K562 (cell line): ENCODE data around the gene DSE. TPM values are rescaled to one million over a fixed set of nuclear protein-coding genes. Genes with fewer than 3 reads are reported as not detected.
A peak's percentile ranks its signal among the peaks of the same experiment; 100 is the strongest.

ENCODE experiments used
- ATAC-seq: fragments of 200-7000 bp; cut with Tn5 transposase; 3 replicates; pipeline ENCODE4 v1.9.1; 2020; ENCODE audit warnings: moderate library complexity
- BruUV-seq: library from RNA; stranded (reverse); fragments of 400-500 nt; replicated peaks from 2 replicates; lab custom pipeline; 2021; lab: Mats Ljungman, UMichigan
- CTCF ChIA-PET: fragments of 300-600 bp; formaldehyde crosslinking; extraction: SDS; loops from one replicate; lab custom pipeline; 2021; ENCODE audit warnings: low intra/inter-chr PET ratio; lab: Yijun Ruan, JAX
- POLR2A ChIA-PET: fragments of 300-600, 350-650 bp; sonication (Branson Sonifier 250); formaldehyde crosslinking; extraction: SDS; loops from one replicate; lab custom pipeline; 2021; ENCODE audit warnings: antibody characterized with exemption, inconsistent platforms; lab: Yijun Ruan, JAX
- DNase-seq, 4 experiments: peaks; one replicate each; pipeline versions ENCODE4 v3.0.0 to v3.0.0-alpha.2; 2011 to 2018; ENCODE audit warnings: low spot score in 3 of 4, mixed read lengths in 3 of 4; ENCODE audit errors: extremely low read depth in 1 of 4
- FAIRE-seq: peaks from 2 replicates; lab custom pipeline; 2011; peaks lifted over from hg19 to GRCh38; lab: Jason Lieb, UNC
- H2AFZ ChIP-seq: 2 replicates; pipeline ENCODE4 v1.6.0; 2011; ENCODE audit warnings: low read depth, low read length, control low read depth, inconsistent platforms
- H3K27ac ChIP-seq: fragments of 200-600 bp; 3 replicates; pipeline ENCODE4 v1.8.0; 2011; ENCODE audit warnings: low read depth, mild to moderate bottlenecking, control low read depth, inconsistent platforms, low read length, moderate library complexity, mixed read lengths; ENCODE audit errors: extremely low read depth
- H3K27me3 ChIP-seq, 2 experiments: fragments of 300-600 bp in 1 of 2; 2 replicates in 1 of 2; 3 replicates in 1 of 2; pipeline versions ENCODE4 v1.6.0 to v1.8.0; 2011; ENCODE audit warnings: inconsistent platforms in 2 of 2, low read length in 2 of 2, mild to moderate bottlenecking in 1 of 2, mixed read lengths in 1 of 2, moderate library complexity in 1 of 2; ENCODE audit not compliant: control insufficient read depth in 2 of 2, insufficient read depth in 2 of 2
- H3K36me3 ChIP-seq: fragments of 300-600 bp; 3 replicates; pipeline ENCODE4 v1.8.0; 2011; ENCODE audit warnings: mild to moderate bottlenecking, low read length, inconsistent platforms; ENCODE audit not compliant: control insufficient read depth, insufficient read depth
- H3K4me1 ChIP-seq, 2 experiments: fragments of 200-600 bp in 1 of 2; replicated peaks in 1 of 2; 2 replicates in 1 of 2; 3 replicates in 1 of 2; pipeline versions ENCODE4 v1.5.1 to v1.8.0; 2011; ENCODE audit warnings: inconsistent platforms in 2 of 2, low read length in 2 of 2, mild to moderate bottlenecking in 1 of 2, mixed read lengths in 1 of 2, moderate library complexity in 1 of 2; ENCODE audit not compliant: control insufficient read depth in 2 of 2, insufficient read depth in 2 of 2
- H3K4me2 ChIP-seq: 2 replicates; pipeline ENCODE4 v1.6.1; 2011; ENCODE audit warnings: low read length, control low read depth, inconsistent platforms, mixed read lengths; ENCODE audit not compliant: insufficient read depth
- H3K4me3 ChIP-seq: fragments of 200-600 bp; sonication (generic), shearing (Covaris generic); 2 replicates; pipeline ENCODE4 v1.5.1; 2016; ENCODE audit warnings: control low read depth, inconsistent platforms
- H3K79me2 ChIP-seq: fragments of 200-600 bp; 3 replicates; pipeline ENCODE4 v1.8.0; 2011; ENCODE audit warnings: low read length, inconsistent platforms; ENCODE audit not compliant: control insufficient read depth, insufficient read depth
- H3K9ac ChIP-seq, 2 experiments: 2 replicates each; pipeline versions ENCODE4 v1.6.0 to v1.6.1; 2011; ENCODE audit warnings: low read depth in 2 of 2, low read length in 2 of 2, control low read depth in 1 of 2, inconsistent platforms in 1 of 2, mild to moderate bottlenecking in 1 of 2, mixed read lengths in 1 of 2; ENCODE audit not compliant: insufficient read depth in 1 of 2
- H3K9me1 ChIP-seq: one replicate; pipeline ENCODE4 v1.6.0; 2011; ENCODE audit warnings: inconsistent platforms, mild to moderate bottlenecking, low read length, moderate library complexity; ENCODE audit not compliant: control insufficient read depth, insufficient read depth
- H3K9me3 ChIP-seq: replicated peaks from 2 replicates; pipeline ENCODE4 v1.5.1; 2011; ENCODE audit warnings: low read depth, low read length, inconsistent platforms; ENCODE audit not compliant: control insufficient read depth, insufficient read depth
- H4K20me1 ChIP-seq: replicated peaks from 2 replicates; pipeline ENCODE4 v1.6.1; 2011; ENCODE audit warnings: low read length, inconsistent platforms, mixed read lengths; ENCODE audit not compliant: control insufficient read depth, insufficient read depth
- ATF4 ChIP-seq: fragments of 450-650 bp; formaldehyde crosslinking; IDR thresholded peaks from 2 replicates; pipeline ENCODE4 v1.4.0; 2022; ENCODE audit warnings: mild to moderate bottlenecking, moderate library complexity
- CHAMP1 ChIP-seq: fragments of 450-650 bp; IDR thresholded peaks from 2 replicates; pipeline ENCODE4 v1.6.1; 2016; ENCODE audit warnings: mild to moderate bottlenecking
- CREM ChIP-seq: IDR thresholded peaks from 2 replicates; pipeline ENCODE4 v1.6.1; 2014; ENCODE audit warnings: antibody characterized with exemption, low read depth
- GTF2E2 ChIP-seq: fragments of 200-800 bp; sonication (Bioruptor generic); IDR thresholded peaks from 2 replicates; pipeline ENCODE4 v1.6.1; 2016; ENCODE audit warnings: missing genetic modification characterization, missing compliant biosample characterization
- PML ChIP-seq: IDR thresholded peaks from 2 replicates; pipeline ENCODE4 v1.6.1; 2012; ENCODE audit warnings: low read length, inconsistent platforms
- RCOR1 ChIP-seq, 2 experiments: IDR thresholded peaks; 2 replicates each; pipeline ENCODE4 v1.6.1; 2012; ENCODE audit warnings: low read depth in 2 of 2, low read length in 2 of 2, borderline replicate concordance in 1 of 2, improper control_type of control experiment in 1 of 2
- RFX1 ChIP-seq: fragments of 450-650 bp; IDR thresholded peaks from 2 replicates; pipeline ENCODE4 v1.6.1; 2016; ENCODE audit warnings: mild to moderate bottlenecking, moderate library complexity
- SAP30 ChIP-seq: fragments of 200-600 bp; sonication (generic); IDR thresholded peaks from 2 replicates; pipeline ENCODE4 v1.6.1; 2012; ENCODE audit warnings: borderline replicate concordance, low read depth, mild to moderate bottlenecking, moderate library complexity, low read length, control low read depth, inconsistent platforms; ENCODE audit not compliant: insufficient read depth, poor library complexity, severe bottlenecking
- SMARCA4 ChIP-seq: fragments of 450-650 bp; IDR thresholded peaks from 2 replicates; pipeline ENCODE4 v1.6.1; 2016
- TFE3 ChIP-seq: fragments of 450-650 bp; formaldehyde crosslinking; IDR thresholded peaks from 2 replicates; pipeline ENCODE4 v1.4.0; 2020; ENCODE audit warnings: mild to moderate bottlenecking, mixed read lengths
- ZBTB17 ChIP-seq: fragments of 450-650 bp; formaldehyde crosslinking; IDR thresholded peaks from 2 replicates; pipeline ENCODE4 v1.4.0; 2020; ENCODE audit warnings: mild to moderate bottlenecking
- ZNF398 ChIP-seq: fragments of 250-450 bp; sonication (Bioruptor Pico); IDR thresholded peaks from 2 replicates; pipeline ENCODE4 v1.8.0; 2021; ENCODE audit warnings: moderate library complexity, mild to moderate bottlenecking, inconsistent platforms
- WGBS: fragments of 100-300 bp; shearing (Covaris generic); methylation state at CpG from one replicate; pipeline ENCODE4 v1.1.6; 2016; ENCODE audit warnings: low coverage, mixed read lengths; ENCODE audit not compliant: insufficient coverage; ENCODE audit errors: missing lambda C conversion rate; 5-methylcytosine and 5-hydroxymethylcytosine counted together
- in situ Hi-C: fragments of 300-500 bp; cut with MboI; formaldehyde crosslinking; loops from 4 replicates; pipeline ENCODE4 v1.15.0; 2018; ENCODE audit warnings: inconsistent platforms, mixed read lengths
- intact Hi-C: fragments of 100-400 bp; cut with micrococcal nuclease; formaldehyde crosslinking; loops from 2 replicates; pipeline ENCODE4 v1.14.2; 2022
- polyA plus RNA-seq, 8 experiments: library from polyadenylated mRNA; depleted of rRNA in 4 of 8; stranded (reverse) in 5 of 8; unstranded in 3 of 8; fragments of >200 nt; fragmentation: Nextera tagmentation in 2 of 8; fragmentation: Illumina TruSeq in 1 of 8; extraction: Ambion mirVana in 2 of 8; extraction: Trizol in 1 of 8; gene quantifications; 2 replicates each; pipeline versions ENCODE4 v1.2.1 to v1.2.3, GENCODE V29; 2011 to 2014; ENCODE audit warnings: inconsistent platforms in 1 of 8, missing spikeins in 1 of 8
- total RNA-seq, 7 experiments: library from RNA; depleted of rRNA in 6 of 7; stranded (reverse); fragments of >200 nt in 6 of 7; fragmentation: Illumina TruSeq in 2 of 7; extraction: Trizol in 2 of 7; gene quantifications; 2 replicates each; pipeline versions ENCODE4 v1.2.1 to v1.2.3, GENCODE V29; 2011 to 2021; ENCODE audit warnings: low replicate concordance in 1 of 7

DSE gene
- total and polyA plus RNA-seq, 9 of the 15 experiments (the other 6 are each of a cell fraction or from before 2014, with no cell fraction given): 0.49 to 1.7 (median 0.79) TPM

GRCh38 chr6:116471531-116471930 lies 100.8 kb downstream of the DSE start:
- Histone ChIP-seq H3K9me1 (no peaks in the 10 kb centered on the region), H3K79me2 (no peaks in the 10 kb centered on the region), H3K9ac (no peak overlapping the region; a peak in 1 of 4 replicates), H3K4me2 (no peak overlapping the region), H3K9me3 (no peaks in the 10 kb centered on the region; the same call in 1 of the 2 replicates), H3K27ac (no peak overlapping the region), H2AFZ (peak overlapping the region; percentile 77), H3K36me3 (no peaks in the 10 kb centered on the region), H3K27me3 (no peaks in the 10 kb centered on the region), H4K20me1 (no peaks in the 10 kb centered on the region), H3K4me1 (peaks cover 2 to 10% of the 10 kb centered on the region in 2 experiments; a peak in 4 of 5 replicates), H3K4me3 (no peak overlapping the region)
- BruUV-seq: no TSS peak
- TF ChIP-seq CREM (peak; percentile 37; the same call in 1 of the 2 replicates), RFX1 (no peak), ZNF398 (no peak), ZBTB17 (no peak), PML (no peak), SAP30 (no peak), RCOR1 (IDR thresholded peaks at IDR 0.05; ENCODE audit: borderline replicate concordance in 1 of 2, low read depth in 2 of 2, low read length in 2 of 2) (no peak), SMARCA4 (no peak), ATF4 (CRISPR knock-in tag) (no peak), CHAMP1 (peak; percentile 20; the same call in 1 of the 2 replicates), TFE3 (CRISPR knock-in tag) (no peak), GTF2E2 (0 out of 2 replicates have a peak, but pooled peaks have one; percentile 12)
- CTCF ChIA-PET: no interaction called here
- in situ Hi-C loops: no loop called here
- POLR2A ChIA-PET: no interaction called here
- ATAC-seq (no peak), DNase-seq (no peak), FAIRE-seq (no peak)
- intact Hi-C loops: no loop called here
- WGBS: 27% methylated on average over 1 of the region's 1 CpG
